Endodermal cell (in vitro differentiated cells): ENCODE data around the gene RABGEF1. TPM values are rescaled to one million over a fixed set of nuclear protein-coding genes. Genes with fewer than 3 reads are reported as not detected.

Experiments used
- DNase-seq: peaks from one replicate; pipeline ENCODE4 v3.0.0-alpha.2; 2017
- H3K27ac ChIP-seq: 2 replicates; pipeline ENCODE4 v1.5.1; 2013; ENCODE audit warnings: mild to moderate bottlenecking, low read depth, low read length, moderate library complexity
- H3K27me3 ChIP-seq: 2 replicates; pipeline ENCODE4 v1.6.1; 2013; ENCODE audit warnings: mild to moderate bottlenecking, low read length, moderate library complexity; ENCODE audit not compliant: insufficient read depth, control insufficient read depth, poor library complexity, severe bottlenecking
- H3K36me3 ChIP-seq: 2 replicates; pipeline ENCODE4 v1.7.0; 2013; ENCODE audit warnings: mild to moderate bottlenecking, low read length, moderate library complexity; ENCODE audit not compliant: control insufficient read depth, insufficient read depth
- H3K4me1 ChIP-seq: one replicate; pipeline ENCODE4 v1.7.0; 2013; ENCODE audit warnings: low read length; ENCODE audit not compliant: control insufficient read depth, insufficient read depth
- H3K4me3 ChIP-seq: 2 replicates; pipeline ENCODE4 v1.5.1; 2013; ENCODE audit warnings: mild to moderate bottlenecking, low read length, moderate library complexity
- H3K9ac ChIP-seq: 2 replicates; pipeline ENCODE4 v1.6.1; 2013; ENCODE audit warnings: mild to moderate bottlenecking, low read length, moderate library complexity; ENCODE audit not compliant: poor library complexity, severe bottlenecking; ENCODE audit errors: extremely low read depth
- H3K9me3 ChIP-seq: 2 replicates; pipeline ENCODE4 v1.6.1; 2013; ENCODE audit warnings: mild to moderate bottlenecking, low read length, moderate library complexity; ENCODE audit not compliant: control insufficient read depth
- H3K27ac Mint-ChIP-seq: 2 replicates; pipeline ENCODE4 v1.8.0; 2020; ENCODE audit warnings: mixed read lengths
- H3K27me3 Mint-ChIP-seq: 2 replicates; pipeline ENCODE4 v1.8.0; 2021; ENCODE audit warnings: mild to moderate bottlenecking, mixed read lengths; ENCODE audit not compliant: insufficient read depth
- H3K36me3 Mint-ChIP-seq: 2 replicates; pipeline ENCODE4 v1.8.0; 2020; ENCODE audit warnings: low read depth, mixed read lengths
- H3K4me1 Mint-ChIP-seq: 2 replicates; pipeline ENCODE4 v1.8.0; 2020; ENCODE audit warnings: mixed read lengths
- H3K4me3 Mint-ChIP-seq: 2 replicates; pipeline ENCODE4 v1.8.0; 2020; ENCODE audit warnings: mild to moderate bottlenecking, moderate library complexity, mixed read lengths
- H3K9me3 Mint-ChIP-seq: 2 replicates; pipeline ENCODE4 v1.8.0; 2020; ENCODE audit warnings: mild to moderate bottlenecking, mixed read lengths
- CTCF ChIP-seq: fragments of 200-600 bp; sonication (generic); conservative IDR thresholded peaks from 2 replicates; pipeline ENCODE4 v1.5.0; 2021; ENCODE audit warnings: antibody characterized with exemption, mild to moderate bottlenecking
- WGBS, 2 experiments: methylation state at CpG; one replicate each; pipeline versions ENCODE4 v1.1.5 to v1.1.7; 2013; ENCODE audit warnings: missing lambda C conversion rate in 2 of 2, mixed read lengths in 1 of 2; ENCODE audit not compliant: insufficient coverage in 1 of 2, insufficient read length in 1 of 2; 5-methylcytosine and 5-hydroxymethylcytosine counted together
- total RNA-seq, 2 donors: library from RNA; stranded (reverse); fragmentation: NEBNext Ultra II Directional in 1 of 2; extraction: Animal tissue kit (Norgen Biotek cat#: 25700) in 1 of 2; gene quantifications; 2 replicates in 1 of 2; 3 replicates in 1 of 2; pipeline ENCODE4 v1.2.1, GENCODE V29; 2021

RABGEF1 gene
- total RNA-seq, 2 donors from 2014 or later = 22.7 to 26.7 TPM

- H3K27ac Mint-ChIP-seq = no peak overlapping the region
Measured at GRCh38 chr7:66790196-66790595, 49.7 kb downstream of the RABGEF1 start.

GRCh38 chr7:66790725-66791124 is 50.2 kb downstream of the RABGEF1 start:
- Histone ChIP-seq H3K27me3 (no peaks in the 10 kb centered on the region), H3K9ac (no peak overlapping the region), H3K4me3 (no peak overlapping the region), H3K36me3 (peaks cover 92% of the 10 kb centered on the region), H3K4me1 (no peaks in the 10 kb centered on the region), H3K27ac (no peak overlapping the region), H3K9me3 (no peaks in the 10 kb centered on the region)
- Mint-ChIP-seq H3K4me3 (no peak overlapping the region), H3K27me3 (no peaks in the 10 kb centered on the region), H3K27ac (no peak overlapping the region), H3K36me3 (peaks cover 69% of the 10 kb centered on the region), H3K4me1 (no peaks in the 10 kb centered on the region), H3K9me3 (no peaks in the 10 kb centered on the region)
- WGBS, 2 experiments = 86 to 98% methylated on average over 3 of the region's 3 CpGs
- DNase-seq = no peak
- TF ChIP-seq CTCF = no peak

More at GRCh38 chr7:66790196-66790595, 49.7 kb downstream of the RABGEF1 start:
- Histone ChIP-seq H3K27me3 (no peaks in the 10 kb centered on the region), H3K9me3 (no peaks in the 10 kb centered on the region), H3K27ac (no peak overlapping the region), H3K36me3 (peaks cover 92% of the 10 kb centered on the region), H3K4me3 (no peak overlapping the region), H3K9ac (no peak overlapping the region), H3K4me1 (no peaks in the 10 kb centered on the region)
- no peaks in the 10 kb centered on the region for H3K4me1 Mint-ChIP-seq
- peaks cover 69% of the 10 kb centered on the region for H3K36me3 Mint-ChIP-seq
- H3K4me3 Mint-ChIP-seq = no peak overlapping the region
- no peaks in the 10 kb centered on the region for H3K9me3 Mint-ChIP-seq
- no peak for TF ChIP-seq CTCF
- no peaks in the 10 kb centered on the region for H3K27me3 Mint-ChIP-seq
- DNase-seq = no peak
- WGBS, 2 experiments = 97% methylated on average over 6 of the region's 6 CpGs

- Histone ChIP-seq H3K9me3 (no peaks in the 10 kb centered on the region), H3K9ac (no peak overlapping the region), H3K4me1 (no peaks in the 10 kb centered on the region), H3K27me3 (no peaks in the 10 kb centered on the region), H3K27ac (no peak overlapping the region), H3K36me3 (peaks cover 96% of the 10 kb centered on the region), H3K4me3 (no peak overlapping the region)
- no peaks in the 10 kb centered on the region for H3K9me3 Mint-ChIP-seq
- no peak overlapping the region for H3K27ac Mint-ChIP-seq
- no peaks in the 10 kb centered on the region for H3K4me1 Mint-ChIP-seq
- DNase-seq = no peak
- no peak overlapping the region for H3K4me3 Mint-ChIP-seq
- H3K36me3 Mint-ChIP-seq = peaks cover 82% of the 10 kb centered on the region
- no peaks in the 10 kb centered on the region for H3K27me3 Mint-ChIP-seq
- 95 to 96% methylated on average over 7 to 8 of the region's 8 CpGs for WGBS, 2 experiments
- no peak for TF ChIP-seq CTCF
Measured at GRCh38 chr7:66800591-66800990, 60.1 kb downstream of the RABGEF1 start.
